ENCODE results near the gene MATK. TPM values are rescaled to one million over a fixed set of nuclear protein-coding genes. Genes with fewer than 3 reads are reported as not detected.

Gene MATK
- polyA plus RNA-seq, 1 donor from 2014 or later, result 2.6 TPM

GRCh38 chr19:3778104-3778867 is 7.9 kb downstream of the MATK start:
- TF ChIP-seq REST (IDR thresholded peaks at IDR 0.05; ENCODE audit: borderline replicate concordance) (no peak), RAD21 (conservative IDR thresholded peaks at IDR 0.05) (no peak), EP300 (conservative IDR thresholded peaks at IDR 0.05; ENCODE audit: poor library complexity, severe bottlenecking) (no peak), SMC3 (conservative IDR thresholded peaks at IDR 0.05; ENCODE audit: poor library complexity) (no peak), TAF1 (IDR thresholded peaks at IDR 0.05; ENCODE audit: low read depth) (no peak), EZH2 (IDR thresholded peaks at IDR 0.05; ENCODE audit: borderline replicate concordance, insufficient read depth, low read length, poor library complexity, severe bottlenecking) (no peak), POLR2AphosphoS5 (IDR thresholded peaks at IDR 0.05) (no peak), MXI1 (conservative IDR thresholded peaks at IDR 0.05; ENCODE audit: poor library complexity, severe bottlenecking) (no peak)
- TF ChIP-seq, protein P1, sequence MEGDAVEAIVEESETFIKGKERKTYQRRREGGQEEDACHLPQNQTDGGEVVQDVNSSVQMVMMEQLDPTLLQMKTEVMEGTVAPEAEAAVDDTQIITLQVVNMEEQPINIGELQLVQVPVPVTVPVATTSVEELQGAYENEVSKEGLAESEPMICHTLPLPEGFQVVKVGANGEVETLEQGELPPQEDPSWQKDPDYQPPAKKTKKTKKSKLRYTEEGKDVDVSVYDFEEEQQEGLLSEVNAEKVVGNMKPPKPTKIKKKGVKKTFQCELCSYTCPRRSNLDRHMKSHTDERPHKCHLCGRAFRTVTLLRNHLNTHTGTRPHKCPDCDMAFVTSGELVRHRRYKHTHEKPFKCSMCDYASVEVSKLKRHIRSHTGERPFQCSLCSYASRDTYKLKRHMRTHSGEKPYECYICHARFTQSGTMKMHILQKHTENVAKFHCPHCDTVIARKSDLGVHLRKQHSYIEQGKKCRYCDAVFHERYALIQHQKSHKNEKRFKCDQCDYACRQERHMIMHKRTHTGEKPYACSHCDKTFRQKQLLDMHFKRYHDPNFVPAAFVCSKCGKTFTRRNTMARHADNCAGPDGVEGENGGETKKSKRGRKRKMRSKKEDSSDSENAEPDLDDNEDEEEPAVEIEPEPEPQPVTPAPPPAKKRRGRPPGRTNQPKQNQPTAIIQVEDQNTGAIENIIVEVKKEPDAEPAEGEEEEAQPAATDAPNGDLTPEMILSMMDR (IDR thresholded peaks at IDR 0.05; ENCODE audit: poor library complexity, severe bottlenecking), result no peak
- Histone ChIP-seq H3K4me3 (ENCODE audit: low read length) (no peak overlapping the region), H3K4me2 (ENCODE audit: low read length) (no peak overlapping the region), H3K36me3 (ENCODE audit: insufficient read depth, low read length) (no peaks in the 10 kb centered on the region), H3K27ac (ENCODE audit: low read length) (no peak overlapping the region), H3K79me2 (replicated peaks; ENCODE audit: insufficient read depth, low read length) (no peaks in the 10 kb centered on the region), H3K9me3 (ENCODE audit: low read length) (peaks cover 5% of the 10 kb centered on the region), H3K27me3 (ENCODE audit: insufficient read depth, low read depth, low read length) (no peaks in the 10 kb centered on the region), H4K20me1 (ENCODE audit: insufficient read depth) (no peaks in the 10 kb centered on the region), H3K9ac (ENCODE audit: low read length) (no peak overlapping the region), H3F3A (ENCODE audit: insufficient read depth, low read length, poor library complexity, severe bottlenecking) (no peaks in the 10 kb centered on the region), H3K9me2 (ENCODE audit: insufficient read depth, low read length) (no peaks in the 10 kb centered on the region), H2AFZ (ENCODE audit: low read depth, low read length) (no peak overlapping the region)

DNA sequence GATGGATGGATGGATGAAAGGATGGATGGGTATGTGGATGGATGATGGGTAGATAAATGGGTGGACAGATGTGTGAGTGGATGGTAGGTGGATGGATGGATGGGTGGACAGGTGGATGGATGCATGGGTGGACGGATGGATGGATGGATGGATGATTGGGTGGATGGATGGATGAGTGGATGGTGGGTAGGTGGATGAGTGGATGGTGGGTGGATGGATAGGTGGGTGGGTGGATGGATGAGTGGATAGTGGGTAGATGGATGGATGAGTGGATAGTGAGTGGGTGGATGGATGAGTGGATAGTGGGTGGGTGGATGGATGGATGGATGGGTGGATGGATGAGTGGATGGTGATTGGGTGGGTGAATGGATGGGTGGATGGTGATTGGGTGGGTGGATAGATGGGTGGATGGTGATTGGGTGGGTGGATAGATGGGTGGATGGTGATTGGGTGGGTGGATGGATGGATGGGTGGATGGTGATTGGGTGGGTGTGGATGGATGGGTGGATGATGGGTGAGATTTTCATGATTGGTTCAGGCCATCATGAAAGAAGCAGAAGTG is 9.6 kb downstream of the MATK start:
- H3K4me2 ChIP-seq (ENCODE audit: low read length), result no peak overlapping the region
- H3K9me3 ChIP-seq (ENCODE audit: low read length), result no peaks in the 10 kb centered on the region
- H3K9ac ChIP-seq (ENCODE audit: low read length), result no peak overlapping the region
- no peaks in the 10 kb centered on the region for H3K27me3 ChIP-seq (ENCODE audit: insufficient read depth, low read depth, low read length)
- H3K9me2 ChIP-seq (ENCODE audit: insufficient read depth, low read length), result no peaks in the 10 kb centered on the region
- no peak for TF ChIP-seq SMC3 (conservative IDR thresholded peaks at IDR 0.05; ENCODE audit: poor library complexity)
- TF ChIP-seq EZH2 (IDR thresholded peaks at IDR 0.05; ENCODE audit: borderline replicate concordance, insufficient read depth, low read length, poor library complexity, severe bottlenecking), result no peak
- TF ChIP-seq, protein P1 (IDR thresholded peaks at IDR 0.05; ENCODE audit: poor library complexity, severe bottlenecking), result no peak
- no peak for TF ChIP-seq EP300 (conservative IDR thresholded peaks at IDR 0.05; ENCODE audit: poor library complexity, severe bottlenecking)
- no peak for TF ChIP-seq MXI1 (conservative IDR thresholded peaks at IDR 0.05; ENCODE audit: poor library complexity, severe bottlenecking)
- TF ChIP-seq RAD21 (conservative IDR thresholded peaks at IDR 0.05), result no peak
- TF ChIP-seq POLR2AphosphoS5 (IDR thresholded peaks at IDR 0.05), result no peak
- TF ChIP-seq REST (IDR thresholded peaks at IDR 0.05; ENCODE audit: borderline replicate concordance), result no peak
- TF ChIP-seq TAF1 (IDR thresholded peaks at IDR 0.05; ENCODE audit: low read depth), result no peak
- no peak overlapping the region for H3K4me3 ChIP-seq (ENCODE audit: low read length)
- H2AFZ ChIP-seq (ENCODE audit: low read depth, low read length), result no peak overlapping the region
- no peaks in the 10 kb centered on the region for H3K36me3 ChIP-seq (ENCODE audit: insufficient read depth, low read length)
- H3K79me2 ChIP-seq (replicated peaks; ENCODE audit: insufficient read depth, low read length), result no peaks in the 10 kb centered on the region
- H3K27ac ChIP-seq (ENCODE audit: low read length), result no peak overlapping the region
- H4K20me1 ChIP-seq (ENCODE audit: insufficient read depth), result no peaks in the 10 kb centered on the region
- H3F3A ChIP-seq (ENCODE audit: insufficient read depth, low read length, poor library complexity, severe bottlenecking), result no peaks in the 10 kb centered on the region

Data from neural cell (in vitro differentiated cells).